Brain microvascular endothelial cell (primary cell): ENCODE measurements around the gene CRYL1.

Experiments
- DNase-seq: peaks from one replicate; pipeline ENCODE4 v3.0.0-alpha.2; 2020
- H3K27ac ChIP-seq: fragments of 250-450 bp; sonication (Bioruptor Pico); 2 replicates; pipeline ENCODE4 v1.5.1; 2020; ENCODE audit warnings: mild to moderate bottlenecking, moderate library complexity
- H3K27me3 ChIP-seq: fragments of 250-450 bp; sonication (Bioruptor Pico); replicated peaks from 2 replicates; pipeline ENCODE4 v1.5.1; 2020; ENCODE audit warnings: mild to moderate bottlenecking
- H3K36me3 ChIP-seq: fragments of 250-450 bp; sonication (Bioruptor Pico); replicated peaks from 2 replicates; pipeline ENCODE4 v1.5.1; 2020; ENCODE audit warnings: mild to moderate bottlenecking
- H3K4me3 ChIP-seq: 2 replicates; pipeline ENCODE4 v1.5.1; 2011; ENCODE audit warnings: low read depth, mild to moderate bottlenecking, control low read depth, low read length, moderate library complexity
- CTCF ChIP-seq: IDR thresholded peaks from 2 replicates; pipeline ENCODE4 v1.5.1; 2011; ENCODE audit warnings: low read depth, mild to moderate bottlenecking, moderate library complexity, low read length, control low read depth, inconsistent platforms; ENCODE audit errors: missing control alignments
- in situ Hi-C: cut with HindIII; loops from 2 replicates; pipeline ENCODE4 v1.10.0; 2017; ENCODE audit warnings: low sequenced_read_pairs, low pct_ligation_motif_present

CRYL1 gene

GRCh38 chr13:20525601-20526544 is at the start of gene CRYL1:
Gene CRYL1 (minus strand): TSS chr13:20525857. CDS start chr13:20525794, 63 bp downstream.
- TF ChIP-seq CTCF = no peak
- H3K4me3 ChIP-seq = peak within 1 kb of the TSS; percentile 77
- in situ Hi-C loops = no loop called here
- H3K27ac ChIP-seq = peak within 1 kb of the TSS; percentile 17
- H3K36me3 ChIP-seq = no peaks in the 10 kb centered on the region
- no peaks in the 10 kb centered on the region for H3K27me3 ChIP-seq
- DNase-seq = peak; percentile 56

- no peak for TF ChIP-seq CTCF
- H3K36me3 ChIP-seq = no peaks in the 10 kb centered on the region
- no peak overlapping the region for H3K4me3 ChIP-seq
- no peaks in the 10 kb centered on the region for H3K27me3 ChIP-seq
- in situ Hi-C loops = no loop called here
- no peak for DNase-seq
- no peak overlapping the region for H3K27ac ChIP-seq
Measured at GRCh38 chr13:20573636-20574035, 48.0 kb upstream of the CRYL1 start.

- no peak overlapping the region for H3K27ac ChIP-seq
- in situ Hi-C loops = no loop called here
- TF ChIP-seq CTCF = no peak
- DNase-seq = no peak
- no peaks in the 10 kb centered on the region for H3K27me3 ChIP-seq
- no peaks in the 10 kb centered on the region for H3K36me3 ChIP-seq
- H3K4me3 ChIP-seq = no peak overlapping the region
Measured at GRCh38 chr13:20573186-20573585, 47.5 kb upstream of the CRYL1 start.

- no peak for DNase-seq
- Histone ChIP-seq H3K36me3 (no peaks in the 10 kb centered on the region), H3K27me3 (no peaks in the 10 kb centered on the region), H3K27ac (no peak overlapping the region), H3K4me3 (no peak overlapping the region)
- TF ChIP-seq CTCF = no peak
- in situ Hi-C loops = no loop called here
Measured at GRCh38 chr13:20571676-20572075, 46.0 kb upstream of the CRYL1 start.

GRCh38 chr13:20570517-20570916 is 44.9 kb upstream of the CRYL1 start:
- in situ Hi-C loops = no loop called here
- H3K27ac ChIP-seq = no peak overlapping the region
- DNase-seq = no peak
- no peaks in the 10 kb centered on the region for H3K27me3 ChIP-seq
- H3K4me3 ChIP-seq = no peak overlapping the region
- no peaks in the 10 kb centered on the region for H3K36me3 ChIP-seq
- no peak for TF ChIP-seq CTCF
